ENCODE results near the gene PLXNA3. TPM values are rescaled to one million over a fixed set of nuclear protein-coding genes. Genes with fewer than 3 reads are reported as not detected.

The PLXNA3 gene
- total RNA-seq, result 14.4 and 17.8 TPM in 2 replicates

GRCh38 chrX:154458116-154458953 is at the start of gene PLXNA3:
PLXNA3 (plus strand) TSS chrX:154458281; CDS start chrX:154460184, 1,903 bp downstream.

GRCh38 chrX:154409222-154409871 is 48.7 kb upstream of the PLXNA3 start, which contains the start of gene DNASE1L1:
DNASE1L1 (minus strand) TSS chrX:154409254; CDS start chrX:154405568, 3,686 bp downstream.

GRCh38 chrX:154428176-154429171 is 29.6 kb upstream of the PLXNA3 start, which contains the start of gene ATP6AP1:
ATP6AP1 (plus strand) TSS chrX:154428677; CDS start chrX:154428693, 16 bp downstream.

GRCh38 chrX:154436983-154437752 is 20.9 kb upstream of the PLXNA3 start, which contains the start of gene GDI1:
GDI1 (plus strand) TSS chrX:154437154; CDS start chrX:154437255, 101 bp downstream.

GRCh38 chrX:154443992-154444754 is 13.9 kb upstream of the PLXNA3 start, which contains the start of gene FAM50A:
FAM50A (plus strand) TSS chrX:154444141; CDS start chrX:154444236, 95 bp downstream.

GRCh38 chrX:154478728-154479622 is 20.9 kb downstream of the PLXNA3 start, which contains the start of gene LAGE3:
LAGE3 (minus strand) TSS chrX:154479281; CDS start chrX:154478915, 366 bp downstream.

GRCh38 chrX:154486396-154487207 is 28.5 kb downstream of the PLXNA3 start, which contains the start of gene UBL4A:
UBL4A (minus strand) TSS chrX:154486615; CDS start chrX:154486584, 31 bp downstream.

GRCh38 chrX:154490414-154491083 is 32.5 kb downstream of the PLXNA3 start, which contains the start of gene SLC10A3:
SLC10A3 (minus strand) TSS chrX:154490629; CDS start chrX:154488940, 1,689 bp downstream.

GRCh38 chrX:154515966-154516655 is 58.0 kb downstream of the PLXNA3 start, which contains the start of gene FAM3A:
FAM3A (minus strand) TSS chrX:154516232; CDS start chrX:154515772, 460 bp downstream.

Other genes with a start within 250 kb of the PLXNA3 start
- gene OPN1MW2, start 238.5 kb upstream of the PLXNA3 start, total RNA-seq, result not detected in 2 replicates
- not detected in 2 replicates for gene OPN1MW3, start 200.7 kb upstream of the PLXNA3 start, total RNA-seq
- gene TEX28, start 163.2 kb upstream of the PLXNA3 start, total RNA-seq, result not detected in 2 replicates
- not detected in 2 replicates for gene TKTL1, start 162.5 kb upstream of the PLXNA3 start, total RNA-seq
- gene FLNA, start 83.6 kb upstream of the PLXNA3 start, total RNA-seq, result 1,491 and 1,595 TPM in 2 replicates
- 67.2 and 76.8 TPM in 2 replicates for gene EMD, start 79.0 kb upstream of the PLXNA3 start, total RNA-seq
- gene RPL10, start 59.9 kb upstream of the PLXNA3 start, total RNA-seq, result 6,084 and 6,687 TPM in 2 replicates
- 36.7 and 41.4 TPM in 2 replicates for gene DNASE1L1, start 49.0 kb upstream of the PLXNA3 start, total RNA-seq
- 17.5 and 24.2 TPM in 2 replicates for gene TAFAZZIN, start 46.7 kb upstream of the PLXNA3 start, total RNA-seq
- gene ATP6AP1, start 29.6 kb upstream of the PLXNA3 start, total RNA-seq, result 32.4 and 36.0 TPM in 2 replicates
- 113 and 125 TPM in 2 replicates for gene GDI1, start 21.1 kb upstream of the PLXNA3 start, total RNA-seq
- gene FAM50A, start 14.1 kb upstream of the PLXNA3 start, total RNA-seq, result 52.6 and 60.2 TPM in 2 replicates
- 28.2 and 32.1 TPM in 2 replicates for gene LAGE3, start 21.0 kb downstream of the PLXNA3 start, total RNA-seq
- gene UBL4A, start 28.3 kb downstream of the PLXNA3 start, total RNA-seq, result 48.5 and 59.5 TPM in 2 replicates
- gene SLC10A3, start 32.3 kb downstream of the PLXNA3 start, total RNA-seq, result 22.7 and 26.2 TPM in 2 replicates
- gene FAM3A, start 58.0 kb downstream of the PLXNA3 start, total RNA-seq, result 45.4 and 48.2 TPM in 2 replicates
- gene G6PD, start 88.6 kb downstream of the PLXNA3 start, total RNA-seq, result 95.3 and 101 TPM in 2 replicates
- 19.5 and 20.8 TPM in 2 replicates for gene IKBKG, start 89.3 kb downstream of the PLXNA3 start, total RNA-seq
- not detected in 2 replicates for gene CTAG1A, start 126.9 kb downstream of the PLXNA3 start, total RNA-seq
- gene CTAG1B, start 161.0 kb downstream of the PLXNA3 start, total RNA-seq, result not detected in 2 replicates
- 2.4 and 2.7 TPM in 2 replicates for gene CTAG2, start 195.3 kb downstream of the PLXNA3 start, total RNA-seq

Measured in bronchus fibroblast of lung (primary cell).